HEK293 (cell line): ENCODE measurements around the gene TSPAN11.

Source experiments
- CTCF ChIA-PET: fragments of 350-600 bp; formaldehyde crosslinking; extraction: SDS; loops from one replicate; lab custom pipeline; 2021; ENCODE audit warnings: antibody characterized with exemption; lab: Yijun Ruan, JAX
- POLR2A ChIA-PET: fragments of 300-600 bp; formaldehyde crosslinking; extraction: SDS; loops from one replicate; lab custom pipeline; 2020; ENCODE audit warnings: antibody characterized with exemption, inconsistent platforms; lab: Yijun Ruan, JAX
- H3K27ac ChIP-seq: fragments of 200-500 bp; sonication (Bioruptor generic); 2 replicates; pipeline ENCODE4 v1.5.1; 2014; ENCODE audit warnings: low read depth, low read length, control low read depth, inconsistent platforms; ENCODE audit errors: extremely low read depth
- H3K36me3 ChIP-seq, 2 experiments: fragments of 200-500 bp in 1 of 2; sonication (Bioruptor generic) in 1 of 2; 1 replicate in 1 of 2; 2 replicates in 1 of 2; pipeline ENCODE4 v1.5.1; 2014 to 2017; ENCODE audit warnings: inconsistent platforms in 2 of 2, low read length in 2 of 2; ENCODE audit not compliant: control insufficient read depth in 2 of 2, insufficient read depth in 1 of 2
- H3K4me1 ChIP-seq: fragments of 200-500 bp; sonication (Bioruptor generic); 2 replicates; pipeline ENCODE4 v1.5.1; 2014; ENCODE audit warnings: mild to moderate bottlenecking, low read length, inconsistent platforms; ENCODE audit not compliant: control insufficient read depth, insufficient read depth
- H3K4me3 ChIP-seq: 2 replicates; pipeline ENCODE4 v1.5.1; 2011; ENCODE audit warnings: low read depth, mild to moderate bottlenecking, control low read depth, low read length, moderate library complexity
- H3K9me3 ChIP-seq: fragments of 200-500 bp; sonication (Bioruptor generic); 2 replicates; pipeline ENCODE4 v1.5.1; 2014; ENCODE audit warnings: low read depth, low read length, inconsistent platforms; ENCODE audit not compliant: control insufficient read depth, insufficient read depth
- GLIS2 ChIP-seq: fragments of 450-650 bp; formaldehyde crosslinking; IDR thresholded peaks from 2 replicates; pipeline ENCODE4 v1.5.1; 2016; ENCODE audit warnings: missing biosample characterization, missing genetic modification characterization
- SP3 ChIP-seq: fragments of 450-650 bp; formaldehyde crosslinking; IDR thresholded peaks from 2 replicates; pipeline ENCODE4 v1.5.1; 2016; ENCODE audit warnings: missing biosample characterization, missing genetic modification characterization
- TRIM28 ChIP-seq: IDR thresholded peaks from 2 replicates; pipeline ENCODE4 v1.6.1; 2011; ENCODE audit warnings: low read length, control low read depth, borderline replicate concordance
- YY1 ChIP-seq: fragments of 450-650 bp; formaldehyde crosslinking; IDR thresholded peaks from 2 replicates; pipeline ENCODE4 v1.5.1; 2018; ENCODE audit warnings: missing biosample characterization, missing genetic modification characterization
- ZBTB20 ChIP-seq: fragments of 450-650 bp; formaldehyde crosslinking; IDR thresholded peaks from 2 replicates; pipeline ENCODE4 v1.5.1; 2016; ENCODE audit warnings: missing biosample characterization, missing genetic modification characterization
- ZFP41 ChIP-seq: fragments of 450-650 bp; formaldehyde crosslinking; IDR thresholded peaks from 2 replicates; pipeline ENCODE4 v1.5.1; 2016; ENCODE audit warnings: missing biosample characterization, missing genetic modification characterization, borderline replicate concordance
- ZNF157 ChIP-seq: fragments of 450-650 bp; formaldehyde crosslinking; IDR thresholded peaks from 2 replicates; pipeline ENCODE4 v1.5.1; 2016; ENCODE audit warnings: missing biosample characterization, missing genetic modification characterization
- ZNF16 ChIP-seq: fragments of 450-650 bp; formaldehyde crosslinking; IDR thresholded peaks from 2 replicates; pipeline ENCODE4 v1.5.1; 2016; ENCODE audit warnings: low read depth, missing biosample characterization, missing genetic modification characterization
- ZNF266 ChIP-seq: fragments of 450-650 bp; formaldehyde crosslinking; IDR thresholded peaks from 2 replicates; pipeline ENCODE4 v1.5.1; 2016; ENCODE audit warnings: missing biosample characterization, missing genetic modification characterization, low read depth
- ZNF37A ChIP-seq: fragments of 450-650 bp; IDR thresholded peaks from 2 replicates; pipeline ENCODE4 v1.5.1; 2018; ENCODE audit warnings: missing biosample characterization, missing genetic modification characterization
- ZNF416 ChIP-seq: fragments of 450-650 bp; formaldehyde crosslinking; IDR thresholded peaks from 2 replicates; pipeline ENCODE4 v1.5.1; 2016; ENCODE audit warnings: missing biosample characterization, missing genetic modification characterization
- ZNF473 ChIP-seq: fragments of 450-650 bp; formaldehyde crosslinking; IDR thresholded peaks from 2 replicates; pipeline ENCODE4 v1.5.1; 2017; ENCODE audit warnings: missing biosample characterization, missing genetic modification characterization
- ZNF654 ChIP-seq: fragments of 450-650 bp; formaldehyde crosslinking; IDR thresholded peaks from 2 replicates; pipeline ENCODE4 v1.5.1; 2016; ENCODE audit warnings: low read depth, missing biosample characterization, missing genetic modification characterization
- ZNF707 ChIP-seq: fragments of 450-650 bp; formaldehyde crosslinking; IDR thresholded peaks from 2 replicates; pipeline ENCODE4 v1.5.1; 2016; ENCODE audit warnings: missing biosample characterization, missing genetic modification characterization
- TF ChIP-seq, protein P1 (sequence below): fragments of 450-650 bp; formaldehyde crosslinking; IDR thresholded peaks from 2 replicates; pipeline ENCODE4 v1.5.1; 2016; ENCODE audit warnings: missing biosample characterization, missing genetic modification characterization
- TF ChIP-seq, protein P2 (sequence below): fragments of 450-650 bp; formaldehyde crosslinking; IDR thresholded peaks from 2 replicates; pipeline ENCODE4 v1.5.1; 2016; ENCODE audit warnings: missing biosample characterization, missing genetic modification characterization
- TF ChIP-seq, protein P3 (sequence below): fragments of 450-650 bp; formaldehyde crosslinking; IDR thresholded peaks from 2 replicates; pipeline ENCODE4 v1.5.1; 2016; ENCODE audit warnings: missing biosample characterization, missing genetic modification characterization, borderline replicate concordance
- TF ChIP-seq, protein P4 (sequence below): IDR thresholded peaks from 2 replicates; pipeline ENCODE4 v1.6.1; 2011; ENCODE audit warnings: mild to moderate bottlenecking, low read depth, low read length, borderline replicate concordance
- TF ChIP-seq, protein P5 (sequence below): fragments of 450-650 bp; formaldehyde crosslinking; IDR thresholded peaks from 2 replicates; pipeline ENCODE4 v1.5.1; 2016; ENCODE audit warnings: missing biosample characterization, missing genetic modification characterization, borderline replicate concordance
- TF ChIP-seq, protein P6 (sequence below): fragments of 450-650 bp; IDR thresholded peaks from 2 replicates; pipeline ENCODE4 v1.5.1; 2018; ENCODE audit warnings: missing biosample characterization, mild to moderate bottlenecking, missing genetic modification characterization

Gene TSPAN11

DNA sequence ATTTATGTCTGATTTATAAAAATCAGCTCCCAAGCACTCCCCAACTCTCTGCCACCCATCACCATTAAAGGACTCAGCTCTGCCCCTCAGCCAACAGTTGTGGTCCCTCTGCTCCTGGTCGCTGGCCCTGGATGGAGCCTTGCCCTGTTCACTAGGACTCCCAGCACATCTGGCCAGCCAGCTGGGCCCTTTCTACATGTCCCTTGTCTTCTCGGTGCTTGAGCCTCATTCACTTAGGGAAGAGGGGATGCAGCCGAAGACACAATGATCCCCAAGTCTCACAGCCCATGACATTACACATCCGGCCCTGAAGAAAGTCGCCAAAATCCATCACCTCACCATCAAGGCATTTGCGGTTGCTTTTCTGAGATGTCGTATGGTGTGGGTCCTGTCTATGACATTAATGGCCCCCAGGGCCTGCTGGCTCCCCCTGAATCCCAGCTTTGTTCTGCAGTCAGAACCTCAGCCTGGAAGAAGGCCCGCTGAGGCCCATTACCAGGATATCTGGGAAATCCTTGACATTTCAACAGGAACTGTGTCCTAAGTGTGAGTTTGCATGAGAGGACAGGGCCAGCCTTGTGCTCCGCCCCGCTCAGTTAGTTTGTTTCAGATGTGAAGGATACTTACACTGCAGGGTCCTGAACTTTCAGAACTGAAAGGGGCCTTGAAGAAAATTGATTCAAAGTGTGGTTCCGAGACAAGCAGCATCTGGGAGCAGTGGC is 19.1 kb downstream of the TSPAN11 start:
- CTCF ChIA-PET: interaction anchor here (0.9 kb wide), 1 partner anchor 98 kb away, joined by 3 read pairs; no protein-coding TSS in a partner anchor
- H3K4me1 ChIP-seq: no peaks in the 10 kb centered on the region
- TF ChIP-seq, protein P1, sequence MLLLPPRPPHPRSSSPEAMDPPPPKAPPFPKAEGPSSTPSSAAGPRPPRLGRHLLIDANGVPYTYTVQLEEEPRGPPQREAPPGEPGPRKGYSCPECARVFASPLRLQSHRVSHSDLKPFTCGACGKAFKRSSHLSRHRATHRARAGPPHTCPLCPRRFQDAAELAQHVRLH: no peak
- TF ChIP-seq YY1 (tag by site-specific recombination) (no peak), TRIM28 (no peak), ZNF416 (tag by site-specific recombination) (no peak), ZBTB20 (tag by site-specific recombination) (no peak), ZNF707 (no peak), GLIS2 (tag by site-specific recombination) (no peak), ZNF654 (tag by site-specific recombination) (no peak), ZNF37A (no peak), ZNF473 (tag by site-specific recombination) (no peak), ZFP41 (tag by site-specific recombination) (no peak), SP3 (tag by site-specific recombination) (no peak), ZNF157 (tag by site-specific recombination) (no peak), ZNF266 (no peak)
- TF ChIP-seq, protein P2, sequence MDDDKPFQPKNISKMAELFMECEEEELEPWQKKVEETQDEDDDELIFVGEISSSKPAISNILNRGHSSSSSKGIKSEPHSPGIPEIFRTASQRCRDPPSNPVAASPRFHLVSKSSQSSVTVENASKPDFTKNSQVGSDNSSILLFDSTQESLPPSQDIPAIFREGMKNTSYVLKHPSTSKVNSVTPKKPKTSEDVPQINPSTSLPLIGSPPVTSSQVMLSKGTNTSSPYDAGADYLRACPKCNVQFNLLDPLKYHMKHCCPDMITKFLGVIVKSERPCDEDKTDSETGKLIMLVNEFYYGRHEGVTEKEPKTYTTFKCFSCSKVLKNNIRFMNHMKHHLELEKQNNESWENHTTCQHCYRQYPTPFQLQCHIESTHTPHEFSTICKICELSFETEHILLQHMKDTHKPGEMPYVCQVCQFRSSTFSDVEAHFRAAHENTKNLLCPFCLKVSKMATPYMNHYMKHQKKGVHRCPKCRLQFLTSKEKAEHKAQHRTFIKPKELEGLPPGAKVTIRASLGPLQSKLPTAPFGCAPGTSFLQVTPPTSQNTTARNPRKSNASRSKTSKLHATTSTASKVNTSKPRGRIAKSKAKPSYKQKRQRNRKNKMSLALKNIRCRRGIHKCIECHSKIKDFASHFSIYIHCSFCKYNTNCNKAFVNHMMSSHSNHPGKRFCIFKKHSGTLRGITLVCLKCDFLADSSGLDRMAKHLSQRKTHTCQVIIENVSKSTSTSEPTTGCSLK (tag by site-specific recombination): no peak
- TF ChIP-seq, protein P3, sequence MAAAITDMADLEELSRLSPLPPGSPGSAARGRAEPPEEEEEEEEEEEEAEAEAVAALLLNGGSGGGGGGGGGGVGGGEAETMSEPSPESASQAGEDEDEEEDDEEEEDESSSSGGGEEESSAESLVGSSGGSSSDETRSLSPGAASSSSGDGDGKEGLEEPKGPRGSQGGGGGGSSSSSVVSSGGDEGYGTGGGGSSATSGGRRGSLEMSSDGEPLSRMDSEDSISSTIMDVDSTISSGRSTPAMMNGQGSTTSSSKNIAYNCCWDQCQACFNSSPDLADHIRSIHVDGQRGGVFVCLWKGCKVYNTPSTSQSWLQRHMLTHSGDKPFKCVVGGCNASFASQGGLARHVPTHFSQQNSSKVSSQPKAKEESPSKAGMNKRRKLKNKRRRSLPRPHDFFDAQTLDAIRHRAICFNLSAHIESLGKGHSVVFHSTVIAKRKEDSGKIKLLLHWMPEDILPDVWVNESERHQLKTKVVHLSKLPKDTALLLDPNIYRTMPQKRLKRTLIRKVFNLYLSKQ: no peak
- TF ChIP-seq, protein P4, sequence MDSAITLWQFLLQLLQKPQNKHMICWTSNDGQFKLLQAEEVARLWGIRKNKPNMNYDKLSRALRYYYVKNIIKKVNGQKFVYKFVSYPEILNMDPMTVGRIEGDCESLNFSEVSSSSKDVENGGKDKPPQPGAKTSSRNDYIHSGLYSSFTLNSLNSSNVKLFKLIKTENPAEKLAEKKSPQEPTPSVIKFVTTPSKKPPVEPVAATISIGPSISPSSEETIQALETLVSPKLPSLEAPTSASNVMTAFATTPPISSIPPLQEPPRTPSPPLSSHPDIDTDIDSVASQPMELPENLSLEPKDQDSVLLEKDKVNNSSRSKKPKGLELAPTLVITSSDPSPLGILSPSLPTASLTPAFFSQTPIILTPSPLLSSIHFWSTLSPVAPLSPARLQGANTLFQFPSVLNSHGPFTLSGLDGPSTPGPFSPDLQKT: no peak
- TF ChIP-seq, all 188 proteins: peak for 0
- POLR2A ChIA-PET: no interaction called here
- Histone ChIP-seq H3K27ac (no peak overlapping the region), H3K9me3 (no peaks in the 10 kb centered on the region), H3K36me3 (no peaks in the 10 kb centered on the region), H3K4me3 (no peak overlapping the region)

DNA sequence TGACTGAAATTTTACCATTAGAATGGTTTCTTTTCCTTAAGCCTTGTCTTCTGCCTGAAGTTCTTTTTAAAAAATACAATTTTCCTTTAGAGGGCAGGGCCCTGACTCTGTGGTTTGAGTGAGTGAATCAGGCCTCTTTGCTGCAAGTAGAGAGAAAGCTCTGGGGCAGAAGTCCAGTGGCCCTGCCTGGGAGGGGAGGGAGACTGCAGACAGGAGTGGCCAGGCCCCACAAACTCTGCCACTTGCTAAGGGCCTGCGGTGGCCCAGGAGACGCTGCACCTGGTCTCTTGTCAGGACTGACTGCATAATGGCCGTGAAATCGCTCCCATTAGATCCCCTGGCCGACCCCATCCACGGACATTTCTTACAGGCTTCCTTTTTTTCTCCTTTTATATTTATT is 25.5 kb downstream of the TSPAN11 start:
- H3K4me1 ChIP-seq: no peaks in the 10 kb centered on the region
- no peaks in the 10 kb centered on the region for H3K36me3 ChIP-seq
- TF ChIP-seq, protein P5, sequence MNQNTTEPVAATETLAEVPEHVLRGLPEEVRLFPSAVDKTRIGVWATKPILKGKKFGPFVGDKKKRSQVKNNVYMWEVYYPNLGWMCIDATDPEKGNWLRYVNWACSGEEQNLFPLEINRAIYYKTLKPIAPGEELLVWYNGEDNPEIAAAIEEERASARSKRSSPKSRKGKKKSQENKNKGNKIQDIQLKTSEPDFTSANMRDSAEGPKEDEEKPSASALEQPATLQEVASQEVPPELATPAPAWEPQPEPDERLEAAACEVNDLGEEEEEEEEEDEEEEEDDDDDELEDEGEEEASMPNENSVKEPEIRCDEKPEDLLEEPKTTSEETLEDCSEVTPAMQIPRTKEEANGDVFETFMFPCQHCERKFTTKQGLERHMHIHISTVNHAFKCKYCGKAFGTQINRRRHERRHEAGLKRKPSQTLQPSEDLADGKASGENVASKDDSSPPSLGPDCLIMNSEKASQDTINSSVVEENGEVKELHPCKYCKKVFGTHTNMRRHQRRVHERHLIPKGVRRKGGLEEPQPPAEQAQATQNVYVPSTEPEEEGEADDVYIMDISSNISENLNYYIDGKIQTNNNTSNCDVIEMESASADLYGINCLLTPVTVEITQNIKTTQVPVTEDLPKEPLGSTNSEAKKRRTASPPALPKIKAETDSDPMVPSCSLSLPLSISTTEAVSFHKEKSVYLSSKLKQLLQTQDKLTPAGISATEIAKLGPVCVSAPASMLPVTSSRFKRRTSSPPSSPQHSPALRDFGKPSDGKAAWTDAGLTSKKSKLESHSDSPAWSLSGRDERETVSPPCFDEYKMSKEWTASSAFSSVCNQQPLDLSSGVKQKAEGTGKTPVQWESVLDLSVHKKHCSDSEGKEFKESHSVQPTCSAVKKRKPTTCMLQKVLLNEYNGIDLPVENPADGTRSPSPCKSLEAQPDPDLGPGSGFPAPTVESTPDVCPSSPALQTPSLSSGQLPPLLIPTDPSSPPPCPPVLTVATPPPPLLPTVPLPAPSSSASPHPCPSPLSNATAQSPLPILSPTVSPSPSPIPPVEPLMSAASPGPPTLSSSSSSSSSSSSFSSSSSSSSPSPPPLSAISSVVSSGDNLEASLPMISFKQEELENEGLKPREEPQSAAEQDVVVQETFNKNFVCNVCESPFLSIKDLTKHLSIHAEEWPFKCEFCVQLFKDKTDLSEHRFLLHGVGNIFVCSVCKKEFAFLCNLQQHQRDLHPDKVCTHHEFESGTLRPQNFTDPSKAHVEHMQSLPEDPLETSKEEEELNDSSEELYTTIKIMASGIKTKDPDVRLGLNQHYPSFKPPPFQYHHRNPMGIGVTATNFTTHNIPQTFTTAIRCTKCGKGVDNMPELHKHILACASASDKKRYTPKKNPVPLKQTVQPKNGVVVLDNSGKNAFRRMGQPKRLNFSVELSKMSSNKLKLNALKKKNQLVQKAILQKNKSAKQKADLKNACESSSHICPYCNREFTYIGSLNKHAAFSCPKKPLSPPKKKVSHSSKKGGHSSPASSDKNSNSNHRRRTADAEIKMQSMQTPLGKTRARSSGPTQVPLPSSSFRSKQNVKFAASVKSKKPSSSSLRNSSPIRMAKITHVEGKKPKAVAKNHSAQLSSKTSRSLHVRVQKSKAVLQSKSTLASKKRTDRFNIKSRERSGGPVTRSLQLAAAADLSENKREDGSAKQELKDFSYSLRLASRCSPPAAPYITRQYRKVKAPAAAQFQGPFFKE (tag by site-specific recombination): no peak
- TF ChIP-seq, protein P6, sequence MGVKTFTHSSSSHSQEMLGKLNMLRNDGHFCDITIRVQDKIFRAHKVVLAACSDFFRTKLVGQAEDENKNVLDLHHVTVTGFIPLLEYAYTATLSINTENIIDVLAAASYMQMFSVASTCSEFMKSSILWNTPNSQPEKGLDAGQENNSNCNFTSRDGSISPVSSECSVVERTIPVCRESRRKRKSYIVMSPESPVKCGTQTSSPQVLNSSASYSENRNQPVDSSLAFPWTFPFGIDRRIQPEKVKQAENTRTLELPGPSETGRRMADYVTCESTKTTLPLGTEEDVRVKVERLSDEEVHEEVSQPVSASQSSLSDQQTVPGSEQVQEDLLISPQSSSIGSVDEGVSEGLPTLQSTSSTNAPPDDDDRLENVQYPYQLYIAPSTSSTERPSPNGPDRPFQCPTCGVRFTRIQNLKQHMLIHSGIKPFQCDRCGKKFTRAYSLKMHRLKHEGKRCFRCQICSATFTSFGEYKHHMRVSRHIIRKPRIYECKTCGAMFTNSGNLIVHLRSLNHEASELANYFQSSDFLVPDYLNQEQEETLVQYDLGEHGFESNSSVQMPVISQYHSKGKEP (tag by site-specific recombination): no peak
- no peak for TF ChIP-seq ZNF16 (tag by site-specific recombination)

More for the DNA sequence above, 25.5 kb downstream of the TSPAN11 start:
- Histone ChIP-seq H3K9me3 (no peaks in the 10 kb centered on the region), H3K27ac (no peak overlapping the region), H3K4me3 (no peak overlapping the region)
- POLR2A ChIA-PET: no interaction called here
- CTCF ChIA-PET: interaction anchor here (1.0 kb wide), 1 partner anchor 9 kb away, joined by 5 read pairs; no protein-coding TSS in a partner anchor
